OCI-LY1 (cell line): ENCODE data around the gene HNRNPA1.

ENCODE experiments used
- CTCF ChIP-seq: fragments of 200-600 bp; sonication (generic), shearing (Covaris generic); IDR thresholded peaks from 2 replicates; pipeline ENCODE4 v1.5.1; 2017; ENCODE audit warnings: mild to moderate bottlenecking, antibody characterized with exemption, low read length, moderate library complexity, mixed read lengths
- EZH2 ChIP-seq: fragments of 200-600 bp; sonication (generic), shearing (Covaris generic); IDR thresholded peaks from 2 replicates; pipeline ENCODE4 v1.8.0; 2017; ENCODE audit warnings: borderline replicate concordance, mixed run types, mild to moderate bottlenecking, antibody characterized with exemption, low read length, moderate library complexity, mixed read lengths

DNA sequence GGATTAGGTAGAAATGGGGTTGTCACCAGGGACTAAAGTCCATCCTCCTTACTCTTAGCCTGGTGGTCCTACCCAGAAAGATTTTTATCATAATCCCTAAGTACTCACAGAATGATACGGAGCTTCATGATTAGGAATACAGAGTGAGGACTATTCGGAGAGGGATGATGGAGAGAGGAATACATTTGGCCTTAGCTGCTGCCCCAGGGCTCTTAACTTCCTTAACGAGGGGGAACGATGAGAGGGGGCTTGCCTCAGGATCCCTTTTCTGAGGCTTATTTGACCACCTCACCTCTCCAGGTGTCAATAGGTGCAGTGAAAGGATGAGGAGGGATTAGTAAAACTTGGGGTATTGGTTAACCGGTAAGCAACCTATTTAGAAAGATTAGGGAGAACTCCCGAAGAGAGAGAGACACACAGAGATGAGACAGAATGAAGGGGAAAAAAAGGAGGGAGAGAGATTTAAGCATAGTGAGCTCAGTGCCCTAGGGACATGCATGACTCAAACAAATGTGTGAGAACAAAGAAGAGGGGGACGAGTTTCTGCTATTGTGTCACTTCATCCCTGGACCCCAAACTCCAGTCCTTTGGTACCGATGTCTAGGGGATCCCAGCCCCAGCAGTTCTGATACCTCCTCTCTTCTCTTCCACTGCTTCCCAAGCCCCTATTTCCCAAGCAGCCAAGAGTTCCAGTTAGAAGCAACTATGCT is 19.1 kb downstream of the HNRNPA1 start:
- no peak for TF ChIP-seq CTCF
- TF ChIP-seq EZH2 = no peak
